ENCODE data around the gene NAA60. TPM values are rescaled to one million over a fixed set of nuclear protein-coding genes. Genes with fewer than 3 reads are reported as not detected.
"Not testable (repeated sequence)": the region's sequence is repeated elsewhere in the genome, so short reads cannot be mapped to it uniquely, and the experiment has no call there.

NAA60 gene
- total and polyA plus RNA-seq, 7 donors, result 15.0 to 73.5 (median 30.4) TPM

DNA sequence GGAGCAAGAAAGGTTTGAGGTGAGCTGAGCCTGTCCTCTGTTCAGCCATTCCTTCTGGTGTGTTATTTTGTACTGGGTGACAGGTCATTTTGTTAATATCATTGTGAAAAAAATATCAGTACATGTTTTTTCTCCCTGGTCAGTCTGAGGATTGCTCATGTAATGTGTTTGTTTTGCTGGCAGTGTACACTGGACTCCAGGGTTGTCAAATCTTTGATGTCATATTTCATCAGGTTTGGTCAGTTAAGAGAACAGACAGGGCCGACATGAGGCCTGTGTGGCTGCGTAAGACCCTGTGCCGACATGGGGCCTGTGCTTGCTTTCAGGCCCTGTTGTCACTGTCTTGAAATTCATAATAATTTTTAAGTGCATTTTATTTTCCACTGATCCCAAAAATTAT lies 79.8 kb downstream of the NAA60 start:
- Histone ChIP-seq H3K4me3 (no peak overlapping the region), H3K27me3 (no peaks in the 10 kb centered on the region), H3K9me3 (no peaks in the 10 kb centered on the region), H3K36me3 (peaks cover under 1 to 53% (median 15%) of the 10 kb centered on the region in 4 donors), H3K27ac (no peak overlapping the region), H3K4me1 (peaks cover 0 to 36% (median 25%) of the 10 kb centered on the region in 4 donors)
- 97% methylated on average over 3 of the region's 3 CpGs for WGBS, 2 donors
- no peak for DNase-seq
- TF ChIP-seq POLR2AphosphoS5 (IDR thresholded peaks at IDR 0.05) (no peak), POLR2A (IDR thresholded peaks at IDR 0.05) (no peak), EP300 (IDR thresholded peaks at IDR 0.05) (no peak)
- TF ChIP-seq, protein P1, sequence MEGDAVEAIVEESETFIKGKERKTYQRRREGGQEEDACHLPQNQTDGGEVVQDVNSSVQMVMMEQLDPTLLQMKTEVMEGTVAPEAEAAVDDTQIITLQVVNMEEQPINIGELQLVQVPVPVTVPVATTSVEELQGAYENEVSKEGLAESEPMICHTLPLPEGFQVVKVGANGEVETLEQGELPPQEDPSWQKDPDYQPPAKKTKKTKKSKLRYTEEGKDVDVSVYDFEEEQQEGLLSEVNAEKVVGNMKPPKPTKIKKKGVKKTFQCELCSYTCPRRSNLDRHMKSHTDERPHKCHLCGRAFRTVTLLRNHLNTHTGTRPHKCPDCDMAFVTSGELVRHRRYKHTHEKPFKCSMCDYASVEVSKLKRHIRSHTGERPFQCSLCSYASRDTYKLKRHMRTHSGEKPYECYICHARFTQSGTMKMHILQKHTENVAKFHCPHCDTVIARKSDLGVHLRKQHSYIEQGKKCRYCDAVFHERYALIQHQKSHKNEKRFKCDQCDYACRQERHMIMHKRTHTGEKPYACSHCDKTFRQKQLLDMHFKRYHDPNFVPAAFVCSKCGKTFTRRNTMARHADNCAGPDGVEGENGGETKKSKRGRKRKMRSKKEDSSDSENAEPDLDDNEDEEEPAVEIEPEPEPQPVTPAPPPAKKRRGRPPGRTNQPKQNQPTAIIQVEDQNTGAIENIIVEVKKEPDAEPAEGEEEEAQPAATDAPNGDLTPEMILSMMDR (IDR thresholded peaks at IDR 0.05), result no peak
- intact Hi-C loops (cut with DNase I), result loop anchor here (10.0 kb wide), 1 partner anchor 92 kb away; the partner anchor contains the start of gene SLX4

DNA sequence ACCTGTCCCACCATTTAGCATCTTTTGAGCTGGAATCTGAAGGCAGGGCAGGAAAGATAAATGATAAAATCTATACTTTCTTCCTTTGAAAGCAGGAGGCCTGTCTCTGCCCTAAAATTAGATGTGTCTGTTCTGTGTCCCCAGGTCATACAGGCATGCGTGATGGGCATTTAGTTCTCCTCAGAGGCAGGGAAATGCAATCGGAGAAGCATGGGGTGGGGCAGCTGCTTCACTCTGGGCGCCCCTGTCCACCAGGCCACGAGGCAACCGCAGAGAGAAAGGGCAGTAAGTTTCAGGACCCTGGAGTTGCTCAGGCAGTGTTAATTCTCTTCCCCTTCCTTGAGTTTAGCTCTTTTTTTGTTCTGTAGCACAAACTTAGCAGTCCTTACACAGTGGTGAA lies 82.5 kb downstream of the NAA60 start:
- H3K27me3 ChIP-seq, result no peaks in the 10 kb centered on the region
- H3K4me3 ChIP-seq, result no peak overlapping the region
- TF ChIP-seq POLR2A (IDR thresholded peaks at IDR 0.05) (no peak), POLR2AphosphoS5 (IDR thresholded peaks at IDR 0.05) (no peak), EP300 (IDR thresholded peaks at IDR 0.05) (no peak)
- TF ChIP-seq, protein P1 (IDR thresholded peaks at IDR 0.05), result no peak
- intact Hi-C loops (cut with DNase I), result loop anchor here (10.0 kb wide), 1 partner anchor 89 kb away; the partner anchor contains the start of gene SLX4
- H3K36me3 ChIP-seq, result peaks cover 11 to 63% (median 22%) of the 10 kb centered on the region in 4 donors
- H3K4me1 ChIP-seq, result peaks cover 0 to 15% (median 11%) of the 10 kb centered on the region in 4 donors
- H3K9me3 ChIP-seq, result no peaks in the 10 kb centered on the region
- H3K27ac ChIP-seq, result no peak overlapping the region
- WGBS, 2 donors, result 94 to 96% methylated on average over 5 of the region's 5 CpGs
- DNase-seq, result no peak

DNA sequence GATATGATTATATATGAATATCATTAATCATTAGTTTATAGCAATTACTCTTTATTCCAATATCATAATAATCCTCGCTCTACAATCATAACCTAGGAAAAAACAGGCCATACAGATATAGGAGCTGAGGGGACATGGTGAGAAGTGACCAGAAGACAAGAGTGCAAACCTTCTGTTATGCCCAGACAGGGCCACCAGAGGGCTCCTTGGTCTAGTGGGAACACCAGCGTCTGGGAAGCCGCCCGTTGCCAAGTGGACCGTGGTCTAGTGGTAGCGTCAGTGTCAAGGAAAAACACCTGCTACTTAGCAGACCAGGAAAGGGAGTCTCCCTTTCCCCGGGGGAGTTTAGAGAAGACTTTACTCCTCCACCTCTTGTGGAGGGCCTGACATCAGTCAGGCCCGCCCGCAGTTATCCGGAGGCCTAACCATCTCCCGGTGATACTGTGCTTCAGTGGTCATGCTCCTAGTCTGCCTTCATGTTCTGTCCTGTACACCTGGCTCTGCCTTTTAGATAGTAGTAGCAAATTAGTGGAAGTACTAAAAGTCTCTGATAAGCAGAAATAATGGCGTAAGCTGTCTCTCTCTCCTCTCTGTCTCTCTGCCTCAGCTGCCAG lies 83.8 kb downstream of the NAA60 start:
- peak; percentile 87 for DNase-seq
- not testable (repeated sequence) for H3K9me3 ChIP-seq, H3K27ac ChIP-seq, H3K4me1 ChIP-seq, H3K4me3 ChIP-seq, H3K27me3 ChIP-seq
- TF ChIP-seq, protein P1 (IDR thresholded peaks at IDR 0.05), result peak in 3 of 4 experiments; percentile 26 to 65 (median 60)
- peak in 1 of 4 donors; percentile 8 for TF ChIP-seq POLR2AphosphoS5 (IDR thresholded peaks at IDR 0.05)
- 77 to 84% methylated on average over 12 of the region's 12 CpGs for WGBS, 2 donors
- intact Hi-C loops (cut with DNase I), result loop anchor here (10.0 kb wide), 1 partner anchor 87 kb away; the partner anchor contains the start of gene SLX4
- H3K36me3 ChIP-seq, result peaks cover 13 to 75% (median 24%) of the 10 kb centered on the region in 4 donors

DNA sequence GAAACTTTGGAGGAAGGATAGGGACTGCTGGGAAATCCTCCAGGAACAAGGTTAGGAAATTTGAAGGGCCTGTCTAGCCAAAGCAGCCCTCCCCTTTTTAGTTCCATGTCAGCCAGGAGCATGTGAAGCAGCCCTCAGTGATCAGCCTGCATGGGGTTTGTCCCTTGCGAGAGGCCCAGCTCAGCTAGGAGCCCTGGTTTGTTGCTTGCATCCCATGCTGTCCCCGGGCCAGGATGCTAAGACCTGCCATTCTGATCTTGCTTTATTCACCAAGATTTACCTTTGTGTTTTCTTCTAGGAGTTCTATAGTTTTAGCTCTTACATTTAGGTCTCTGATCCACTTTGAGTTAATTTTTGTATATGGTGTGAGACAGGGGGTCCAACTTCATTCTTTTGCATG lies 84.9 kb downstream of the NAA60 start:
- TF ChIP-seq POLR2A (IDR thresholded peaks at IDR 0.05) (no peak), EP300 (IDR thresholded peaks at IDR 0.05) (no peak), POLR2AphosphoS5 (IDR thresholded peaks at IDR 0.05) (no peak)
- TF ChIP-seq, protein P1 (IDR thresholded peaks at IDR 0.05), result no peak
- Histone ChIP-seq H3K27me3 (no peaks in the 10 kb centered on the region), H3K4me1 (peaks cover 0 to 4% (median 2%) of the 10 kb centered on the region in 4 donors), H3K9me3 (no peaks in the 10 kb centered on the region), H3K27ac (no peak overlapping the region), H3K4me3 (no peak overlapping the region), H3K36me3 (peaks cover 22 to 80% (median 31%) of the 10 kb centered on the region in 4 donors)
- intact Hi-C loops (cut with DNase I), result loop anchor here (10.0 kb wide), 1 partner anchor 86 kb away; the partner anchor contains the start of gene SLX4
- DNase-seq, result no peak
- WGBS, 2 donors, result 97% methylated on average over 2 of the region's 2 CpGs
